Heart left ventricle (tissue), 16 donors: ENCODE measurements around the gene DAPP1. TPM values are rescaled to one million over a fixed set of nuclear protein-coding genes. Genes with fewer than 3 reads are reported as not detected.

Source experiments
- ATAC-seq, 4 donors: fragments of 200-7000 bp; cut with Tn5 transposase; one replicate each; pipeline ENCODE4 v1.9.1; 2020 to 2022; ENCODE audit warnings: moderate library complexity in 4 of 4, mild to moderate bottlenecking in 3 of 4, moderate number of reproducible peaks in 1 of 4
- DNase-seq, 5 donors: peaks; one replicate each; pipeline ENCODE4 v3.0.0-alpha.2; 2020
- H3K27ac ChIP-seq, 12 donors: fragments of 200-600 bp; sonication (generic) in 4 of 12; one replicate each; pipeline versions ENCODE4 v1.5.0 to v1.8.0; 2016 to 2022; ENCODE audit warnings: mild to moderate bottlenecking in 2 of 12
- H3K27me3 ChIP-seq, 9 donors: fragments of 200-600 bp; sonication (generic) in 2 of 9; one replicate each; pipeline versions ENCODE4 v1.5.1 to v1.8.0; 2016 to 2022; ENCODE audit warnings: mild to moderate bottlenecking in 3 of 9
- H3K36me3 ChIP-seq, 9 donors: fragments of 200-600 bp; sonication (generic) in 2 of 9; one replicate each; pipeline versions ENCODE4 v1.5.0 to v1.8.0; 2018 to 2022; ENCODE audit warnings: mild to moderate bottlenecking in 2 of 9
- H3K4me1 ChIP-seq, 12 donors: fragments of 200-600 bp; sonication (generic) in 4 of 12; one replicate each; pipeline versions ENCODE4 v1.5.0 to v1.8.0; 2016 to 2022; ENCODE audit warnings: mild to moderate bottlenecking in 3 of 12
- H3K4me3 ChIP-seq, 12 donors: fragments of 200-600 bp; sonication (generic) in 4 of 12; one replicate each; pipeline versions ENCODE4 v1.5.0 to v1.8.0; 2017 to 2022; ENCODE audit warnings: mild to moderate bottlenecking in 9 of 12, moderate library complexity in 4 of 12
- H3K9me3 ChIP-seq, 12 donors: fragments of 200-600 bp; sonication (generic) in 4 of 12; one replicate each; pipeline versions ENCODE4 v1.5.0 to v1.8.0; 2016 to 2022; ENCODE audit warnings: mild to moderate bottlenecking in 1 of 12
- CTCF ChIP-seq, 12 donors: fragments of 200-600 bp; sonication (generic) in 4 of 12; IDR thresholded peaks; one replicate each; pipeline versions ENCODE4 v1.5.0 to v1.8.0; 2018 to 2022; ENCODE audit warnings: antibody characterized with exemption in 12 of 12, mild to moderate bottlenecking in 5 of 12
- POLR2A ChIP-seq, 2 donors: fragments of 450-650 bp; IDR thresholded peaks; one replicate each; pipeline ENCODE4 v1.6.1; 2017; ENCODE audit warnings: antibody characterized with exemption in 2 of 2, mild to moderate bottlenecking in 2 of 2, moderate library complexity in 2 of 2
- whole genome bisulfite sequencing, 4 donors: extraction: QIAGEN DNeasy Blood & Tissue Kit in 2 of 4; methylation state at CpG; one replicate each; pipeline versions ENCODE4 v1.1.5 to v1.1.7; 2013 to 2018; 5-methylcytosine and 5-hydroxymethylcytosine counted together
- intact Hi-C, 10 donors: fragments of 100-400 bp; cut with DNase I; formaldehyde crosslinking; loops; one replicate each; pipeline versions ENCODE4 v1.11.1 to v1.14.2; 2022
- polyA plus RNA-seq, 2 donors: library from polyadenylated mRNA; stranded (reverse); fragments of 200-250 nt; gene quantifications; one replicate each; pipeline ENCODE4 v1.2.3, GENCODE V29; 2013
- total RNA-seq, 9 donors: library from RNA; depleted of rRNA in 2 of 9; stranded (reverse); fragments of >200 nt in 2 of 9; fragmentation: NEBNext Ultra II Directional in 3 of 9; extraction: Animal tissue kit (Norgen Biotek cat#: 25700) in 3 of 9; gene quantifications; one replicate each; pipeline versions ENCODE4 v1.1.0 to v1.2.4, GENCODE V29; 2016 to 2023
- donor health status: ischemic (EF 13 %, LVEDD 7.1; RV severe dilation, severe dysfunction).
- donor health status: healthy with polysubstance abuse.
- donor health status: DM: no; HTN: yes; CAD: no.
- donor health status: DM: no; HTN: no; CAD: no.
- donor health status: ischemic (EF 25% LVEDD 6.9; RV normal size, moderate dysfunction).
- donor health status: ischemic (EF 25% LVEDD 5.7; RV mildly dilated, moderate dysfunction).
- donor health status: healthy.
- donor health status: DM: yes; HTN: yes; CAD: no.
- donor health status: ischemic (EF 35%, LVEDD 5.7; RV mildly dilated, moderate dysfunction).
- donor health status: nonischemic (EF 11% LVEDD 7.7; RV severe dilation, severe dysfunction).
- donor health status: DM: yes; HTN: yes; CAD: no.
- donor health status: PGD.
- donor health status: ischemic (EF 29% LVEDD 5.4; RV normal size, mild dysfunction).
- donor health status: nonischemic (EF 23%, LVEDD 6.1; RV moderate dilation, normal function).

DAPP1 gene
- total and polyA plus RNA-seq, 11 donors = 0.19 to 7.5 (median 0.30) TPM

GRCh38 chr4:99803566-99804101 lies 13.0 kb upstream of the DAPP1 start:
- peaks cover 0 to 1% (median 0%) of the 10 kb centered on the region in 12 donors for H3K9me3 ChIP-seq
- no peaks in the 10 kb centered on the region for H3K27me3 ChIP-seq
- H3K36me3 ChIP-seq = no peaks in the 10 kb centered on the region
- intact Hi-C loops = loop anchor here in 7 of 10 donors (2.0 to 10.0 kb wide), 6 partner anchors 76 to 239 kb away; partner anchors contain the start of genes DNAJB14 (in 1 of the 7) and TRMT10A (in 1 of the 7)
- DNase-seq = no peak
- WGBS, 4 donors = 29 to 41% (median 38%) methylated on average over 4 of the region's 4 CpGs
- no peak for ATAC-seq
- H3K27ac ChIP-seq = peak overlapping the region in 6 of 12 donors; percentile 4 to 56 (median 16)
- no peak overlapping the region for H3K4me3 ChIP-seq
- peaks cover 0 to 29% (median 2%) of the 10 kb centered on the region in 12 donors for H3K4me1 ChIP-seq
- TF ChIP-seq POLR2A (IDR thresholded peaks at IDR 0.05) (no peak), CTCF (IDR thresholded peaks at IDR 0.05) (no peak)

- ATAC-seq = no peak
- TF ChIP-seq CTCF (IDR thresholded peaks at IDR 0.05) (no peak), POLR2A (IDR thresholded peaks at IDR 0.05) (no peak)
- Histone ChIP-seq H3K4me3 (no peak overlapping the region), H3K9me3 (no peaks in the 10 kb centered on the region), H3K36me3 (no peaks in the 10 kb centered on the region), H3K27ac (no peak overlapping the region), H3K4me1 (peaks cover 0 to 22% (median 0%) of the 10 kb centered on the region in 12 donors), H3K27me3 (no peaks in the 10 kb centered on the region)
- WGBS, 4 donors = 58 to 78% (median 71%) methylated on average over 4 of the region's 4 CpGs
- DNase-seq = no peak
- intact Hi-C loops = loop anchor here in 8 of 10 donors (5.0 to 10.0 kb wide), 6 partner anchors 79 to 244 kb away; partner anchors contain the start of genes DNAJB14 (in 2 of the 8) and TRMT10A (in 2 of the 8)
These were observed 10.1 kb upstream of the DAPP1 start for GRCh38 chr4:99806545-99806944.

DNA sequence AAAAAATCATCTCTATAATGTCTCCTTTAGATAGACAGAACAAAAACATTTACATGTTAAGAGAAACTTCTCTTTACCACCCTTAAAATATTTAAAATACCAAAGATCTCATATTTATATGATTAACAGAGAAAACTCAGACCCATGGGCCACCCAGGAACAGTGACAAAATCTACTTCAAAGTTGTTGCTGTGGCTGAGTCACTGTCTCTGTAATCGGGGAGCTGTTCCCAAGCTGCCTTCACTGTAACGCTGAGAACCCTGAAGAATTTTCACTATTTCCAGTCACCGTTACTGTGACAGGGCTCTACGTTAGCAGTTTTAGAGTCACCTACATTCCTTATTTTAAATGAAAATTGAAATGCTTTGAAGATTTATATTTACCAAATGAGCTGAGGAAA lies 9.0 kb upstream of the DAPP1 start:
- TF ChIP-seq CTCF (IDR thresholded peaks at IDR 0.05) = no peak
- no peak for TF ChIP-seq POLR2A (IDR thresholded peaks at IDR 0.05)
- Histone ChIP-seq H3K9me3 (no peaks in the 10 kb centered on the region), H3K4me1 (peaks cover 0 to 19% (median 0%) of the 10 kb centered on the region in 12 donors), H3K36me3 (no peaks in the 10 kb centered on the region), H3K27ac (peak overlapping the region in 1 of 12 donors; percentile 14), H3K4me3 (no peak overlapping the region), H3K27me3 (no peaks in the 10 kb centered on the region)
- intact Hi-C loops = loop anchor here in 9 of 10 donors (1.0 to 10.0 kb wide), 9 partner anchors 80 to 247 kb away; partner anchors contain the start of genes DNAJB14 (in 2 of the 9) and TRMT10A (in 2 of the 9)
- WGBS, 4 donors = 48 to 67% (median 59%) methylated on average over 4 of the region's 4 CpGs
- peak in 1 of 4 donors; percentile 35 for ATAC-seq
- no peak for DNase-seq

DNA sequence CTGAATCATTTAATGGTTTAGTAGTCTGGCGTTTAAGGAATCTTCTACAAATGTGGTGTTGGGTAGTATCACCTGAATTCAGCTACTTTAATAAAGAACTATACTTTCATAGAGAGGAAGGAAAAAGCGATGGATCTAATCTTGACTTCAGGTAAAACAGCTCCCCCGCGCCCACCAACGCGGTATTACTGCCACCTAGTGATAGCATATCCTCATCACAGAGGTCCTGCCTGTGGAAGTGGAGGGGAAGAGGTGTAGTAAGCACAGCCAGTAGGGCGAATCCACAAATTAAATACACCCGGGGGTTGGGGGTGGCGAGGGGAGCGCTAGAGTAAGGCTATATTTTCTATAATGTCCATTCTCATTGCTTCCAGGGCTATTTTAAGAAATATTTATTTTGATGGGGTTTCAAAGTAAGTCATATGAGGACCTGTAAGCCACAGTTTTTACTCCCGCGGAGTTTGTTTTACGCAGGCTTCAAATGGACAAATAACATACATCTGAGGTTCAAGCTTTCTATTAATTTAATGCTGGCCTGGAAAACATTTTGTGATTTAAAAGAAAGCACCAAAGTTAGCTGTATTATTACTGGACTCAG lies 8.3 kb upstream of the DAPP1 start:
- no peaks in the 10 kb centered on the region for H3K9me3 ChIP-seq
- intact Hi-C loops = loop anchor here in 9 of 10 donors (1.0 to 10.0 kb wide), 9 partner anchors 81 to 248 kb away; partner anchors contain the start of genes DNAJB14 (in 2 of the 9) and TRMT10A (in 2 of the 9)
- peak; percentile 38 to 71 (median 62) for TF ChIP-seq CTCF (IDR thresholded peaks at IDR 0.05)
- TF ChIP-seq POLR2A (IDR thresholded peaks at IDR 0.05) = no peak
- WGBS, 4 donors = 25 to 27% (median 26%) methylated on average over 13 of the region's 13 CpGs
- no peak overlapping the region for H3K4me3 ChIP-seq
- peak overlapping the region in 1 of 12 donors; percentile 14 for H3K27ac ChIP-seq
- H3K4me1 ChIP-seq = peaks cover 0 to 12% (median 0%) of the 10 kb centered on the region in 12 donors
- no peaks in the 10 kb centered on the region for H3K27me3 ChIP-seq
- H3K36me3 ChIP-seq = no peaks in the 10 kb centered on the region
- ATAC-seq (peak; percentile 57 to 84 (median 73)), DNase-seq (peak in 4 of 5 donors; percentile 38 to 66 (median 54))
